Testis (tissue), 5 donors: ENCODE measurements around the gene DDX51. TPM values are rescaled to one million over a fixed set of nuclear protein-coding genes. Genes with fewer than 3 reads are reported as not detected.

Experiments used
- DNase-seq: peaks from one replicate; pipeline ENCODE4 v3.0.0-alpha.2; 2019
- H3K27ac ChIP-seq, 2 donors: fragments of 200-600 bp; sonication (generic); one replicate each; pipeline ENCODE4 v1.5.1; 2019
- H3K27me3 ChIP-seq: fragments of 200-600 bp; sonication (generic); one replicate; pipeline ENCODE4 v1.5.1; 2019
- H3K36me3 ChIP-seq: fragments of 200-600 bp; sonication (generic); one replicate; pipeline ENCODE4 v1.5.1; 2017; ENCODE audit warnings: low read depth; ENCODE audit errors: missing control alignments
- H3K4me1 ChIP-seq: fragments of 200-600 bp; sonication (generic); one replicate; pipeline ENCODE4 v1.5.1; 2019
- H3K4me3 ChIP-seq, 2 donors: fragments of 200-600 bp; sonication (generic); one replicate each; pipeline ENCODE4 v1.5.1; 2017 to 2019
- H3K9me3 ChIP-seq: fragments of 200-600 bp; sonication (generic); one replicate; pipeline ENCODE4 v1.5.1; 2017
- POLR2A ChIP-seq: fragments of 450-650 bp; IDR thresholded peaks from one replicate; pipeline ENCODE4 v1.6.1; 2017; ENCODE audit warnings: antibody characterized with exemption, mild to moderate bottlenecking, moderate library complexity
- WGBS, 2 donors: methylation state at CpG; one replicate each; pipeline ENCODE4 v1.1.5; 2018; 5-methylcytosine and 5-hydroxymethylcytosine counted together
- intact Hi-C: fragments of 100-400 bp; cut with DNase I; formaldehyde crosslinking; loops from one replicate; pipeline ENCODE4 v1.15.1; 2023; ENCODE audit warnings: low total_unique reads
- long read RNA-seq, 2 donors: transcript quantifications; one replicate each; lab custom pipeline, GENCODE V29; 2026
- polyA plus RNA-seq: library from polyadenylated mRNA; stranded (reverse); fragments of 350-450 nt; fragmentation: Illumina TruSeq; extraction: RNeasy Lipid Tissue Mini Kit (QIAGEN cat#74804); gene quantifications from one replicate; pipeline ENCODE4 v1.2.3, GENCODE V29; 2014; ENCODE audit warnings: low read depth, low replicate concordance; ENCODE audit not compliant: insufficient read depth
- total RNA-seq, 2 donors: library from RNA; depleted of rRNA; stranded (reverse); fragments of >200 nt; gene quantifications; one replicate each; pipeline ENCODE4 v1.2.3, GENCODE V29; 2016
- TF ChIP-seq, protein P1 (sequence below), 3 experiments: fragments of 450-650 bp in 2 of 3; fragments of 200-600 bp in 1 of 3; sonication (generic) in 1 of 3; IDR thresholded peaks; one replicate each; pipeline ENCODE4 v1.5.1; 2016 to 2019; ENCODE audit warnings: antibody characterized with exemption in 3 of 3, mild to moderate bottlenecking in 2 of 3, moderate library complexity in 1 of 3

The DDX51 gene, protein sequence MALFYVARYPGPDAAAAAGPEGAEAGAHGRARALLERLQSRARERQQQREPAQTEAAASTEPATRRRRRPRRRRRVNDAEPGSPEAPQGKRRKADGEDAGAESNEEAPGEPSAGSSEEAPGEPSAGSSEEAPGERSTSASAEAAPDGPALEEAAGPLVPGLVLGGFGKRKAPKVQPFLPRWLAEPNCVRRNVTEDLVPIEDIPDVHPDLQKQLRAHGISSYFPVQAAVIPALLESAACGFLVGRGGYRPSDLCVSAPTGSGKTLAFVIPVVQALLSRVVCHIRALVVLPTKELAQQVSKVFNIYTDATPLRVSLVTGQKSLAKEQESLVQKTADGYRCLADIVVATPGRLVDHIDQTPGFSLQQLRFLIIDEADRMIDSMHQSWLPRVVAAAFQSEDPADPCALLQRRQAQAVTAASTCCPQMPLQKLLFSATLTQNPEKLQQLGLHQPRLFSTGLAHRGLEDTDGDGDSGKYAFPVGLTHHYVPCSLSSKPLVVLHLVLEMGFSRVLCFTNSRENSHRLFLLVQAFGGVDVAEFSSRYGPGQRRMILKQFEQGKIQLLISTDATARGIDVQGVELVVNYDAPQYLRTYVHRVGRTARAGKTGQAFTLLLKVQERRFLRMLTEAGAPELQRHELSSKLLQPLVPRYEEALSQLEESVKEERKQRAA
- total RNA-seq, result 10 to 100 TPM; 29.0 to 32.8 TPM
- polyA plus RNA-seq, result 18.8 TPM
- long read RNA-seq, donor 1, full-length matches to known transcripts, result 10 of 10 reads
- long read RNA-seq, donor 1, partial matches to known transcripts, result 0 of 10 reads
- long read RNA-seq, donor 1, other reads (novel, unspliced or antisense), result 0 of 10 reads
- long read RNA-seq, donor 2, partial matches to known transcripts, result 0 of 1 reads
- long read RNA-seq, donor 2, other reads (novel, unspliced or antisense), result 0 of 1 reads

DNA sequence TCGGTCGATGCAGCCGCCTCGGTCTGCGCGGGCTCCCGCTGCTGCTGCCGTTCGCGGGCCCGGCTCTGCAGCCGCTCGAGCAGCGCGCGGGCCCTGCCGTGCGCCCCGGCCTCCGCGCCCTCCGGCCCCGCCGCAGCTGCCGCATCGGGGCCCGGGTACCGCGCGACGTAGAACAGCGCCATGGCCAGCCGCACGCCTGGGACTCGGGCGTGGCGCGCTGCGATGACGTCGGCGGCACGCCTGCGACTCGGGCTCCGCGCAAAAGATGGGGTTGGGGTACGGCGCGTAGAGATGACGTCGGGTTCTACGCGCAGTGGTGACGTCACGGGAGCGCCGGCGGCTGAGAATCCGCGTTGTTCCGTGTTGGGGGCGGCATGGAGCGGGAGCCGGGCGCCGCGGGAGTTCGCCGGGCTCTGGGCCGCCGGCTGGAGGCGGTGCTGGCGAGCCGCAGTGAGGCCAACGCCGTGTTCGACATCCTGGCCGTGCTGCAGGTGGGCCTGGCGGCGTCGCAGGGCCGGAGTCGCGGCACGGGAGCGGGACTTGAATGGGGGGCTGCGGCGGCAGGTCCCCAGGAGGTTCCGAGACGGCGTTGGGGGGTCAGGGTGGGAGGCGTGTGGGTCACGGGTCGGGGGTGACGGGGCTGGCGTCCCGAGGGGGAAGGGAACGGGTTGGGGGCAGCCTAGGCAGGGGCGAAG is at the start of gene DDX51, which contains the start of gene NOC4L:
TSS of gene DDX51 (minus strand) at position 205 of the 695 bp plus-strand sequence. CDS start at position 182, 23 bp downstream.
TSS of gene NOC4L (plus strand) at position 343 of the 695 bp plus-strand sequence. CDS start at position 375, 32 bp downstream.
- H3K27me3 ChIP-seq, result no peaks in the 10 kb centered on the region
- DNase-seq, result peak; percentile 96
- peak within 1 kb of the TSS; percentile 42 to 85 for H3K27ac ChIP-seq
- no peak for TF ChIP-seq POLR2A
- TF ChIP-seq, protein P1, sequence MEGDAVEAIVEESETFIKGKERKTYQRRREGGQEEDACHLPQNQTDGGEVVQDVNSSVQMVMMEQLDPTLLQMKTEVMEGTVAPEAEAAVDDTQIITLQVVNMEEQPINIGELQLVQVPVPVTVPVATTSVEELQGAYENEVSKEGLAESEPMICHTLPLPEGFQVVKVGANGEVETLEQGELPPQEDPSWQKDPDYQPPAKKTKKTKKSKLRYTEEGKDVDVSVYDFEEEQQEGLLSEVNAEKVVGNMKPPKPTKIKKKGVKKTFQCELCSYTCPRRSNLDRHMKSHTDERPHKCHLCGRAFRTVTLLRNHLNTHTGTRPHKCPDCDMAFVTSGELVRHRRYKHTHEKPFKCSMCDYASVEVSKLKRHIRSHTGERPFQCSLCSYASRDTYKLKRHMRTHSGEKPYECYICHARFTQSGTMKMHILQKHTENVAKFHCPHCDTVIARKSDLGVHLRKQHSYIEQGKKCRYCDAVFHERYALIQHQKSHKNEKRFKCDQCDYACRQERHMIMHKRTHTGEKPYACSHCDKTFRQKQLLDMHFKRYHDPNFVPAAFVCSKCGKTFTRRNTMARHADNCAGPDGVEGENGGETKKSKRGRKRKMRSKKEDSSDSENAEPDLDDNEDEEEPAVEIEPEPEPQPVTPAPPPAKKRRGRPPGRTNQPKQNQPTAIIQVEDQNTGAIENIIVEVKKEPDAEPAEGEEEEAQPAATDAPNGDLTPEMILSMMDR (IDR thresholded peaks at IDR 0.05), result peak in 1 of 3 experiments; percentile 32
- peaks cover 17% of the 10 kb centered on the region for H3K4me1 ChIP-seq
- peak within 1 kb of the TSS; percentile 84 to 97 for H3K4me3 ChIP-seq
- 1% methylated on average over 94 of the region's 100 CpGs; no CpG with 5 or more reads in 1 of the 2 donors for WGBS, 2 donors
- no peaks in the 10 kb centered on the region for H3K36me3 ChIP-seq
- H3K9me3 ChIP-seq, result no peaks in the 10 kb centered on the region
- intact Hi-C loops, result no loop called here

DNA sequence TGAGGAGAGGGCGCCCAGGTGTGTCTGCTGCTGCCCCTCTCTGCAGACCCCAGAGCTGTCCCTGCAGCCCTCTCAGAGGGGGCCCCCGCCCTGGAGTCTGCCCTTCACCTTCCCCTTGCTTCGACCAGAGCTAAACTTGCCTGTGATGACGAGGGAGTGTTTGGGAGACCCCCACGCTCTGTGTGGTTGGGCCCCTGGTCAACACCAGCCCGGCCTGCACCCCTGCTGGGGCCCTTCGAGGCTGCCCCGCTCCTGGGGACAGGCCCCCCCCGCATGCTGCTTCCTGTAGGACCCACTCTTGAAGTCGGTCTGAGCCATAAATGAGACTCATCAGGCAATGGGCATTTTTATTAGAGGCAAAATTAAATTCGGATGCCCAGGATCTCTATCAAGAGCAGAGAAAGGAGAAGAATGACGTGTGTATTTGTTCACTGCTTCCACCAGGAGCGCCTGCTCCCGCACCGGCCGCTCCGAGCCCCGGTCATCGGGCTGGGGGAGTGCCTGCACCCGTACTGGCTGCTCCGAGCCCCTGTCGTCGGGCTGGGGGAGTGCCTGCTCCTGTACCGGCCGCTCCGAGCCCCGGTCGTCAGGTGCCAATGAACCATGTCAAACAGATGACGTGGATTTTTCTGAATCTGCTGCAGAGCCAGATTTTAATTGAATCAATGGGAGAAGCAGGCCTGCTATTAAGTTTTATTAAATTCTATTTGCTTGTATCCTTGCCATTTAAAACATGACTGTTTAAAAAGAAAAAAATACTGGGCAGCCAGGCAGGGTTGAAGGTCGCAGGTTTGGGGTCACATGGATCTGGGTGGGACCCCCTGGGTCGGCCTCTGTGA is 47.8 kb upstream of the DDX51 start:
- Histone ChIP-seq H3K4me1 (peaks cover 11% of the 10 kb centered on the region), H3K27me3 (no peaks in the 10 kb centered on the region), H3K27ac (no peak overlapping the region), H3K4me3 (no peak overlapping the region), H3K9me3 (no peaks in the 10 kb centered on the region), H3K36me3 (no peaks in the 10 kb centered on the region)
- no peak for DNase-seq
- WGBS, 2 donors, result 77 to 80% methylated on average over 31 of the region's 31 CpGs
- no peak for TF ChIP-seq POLR2A
- TF ChIP-seq, protein P1 (IDR thresholded peaks at IDR 0.05), result no peak
- intact Hi-C loops, result no loop called here

DNA sequence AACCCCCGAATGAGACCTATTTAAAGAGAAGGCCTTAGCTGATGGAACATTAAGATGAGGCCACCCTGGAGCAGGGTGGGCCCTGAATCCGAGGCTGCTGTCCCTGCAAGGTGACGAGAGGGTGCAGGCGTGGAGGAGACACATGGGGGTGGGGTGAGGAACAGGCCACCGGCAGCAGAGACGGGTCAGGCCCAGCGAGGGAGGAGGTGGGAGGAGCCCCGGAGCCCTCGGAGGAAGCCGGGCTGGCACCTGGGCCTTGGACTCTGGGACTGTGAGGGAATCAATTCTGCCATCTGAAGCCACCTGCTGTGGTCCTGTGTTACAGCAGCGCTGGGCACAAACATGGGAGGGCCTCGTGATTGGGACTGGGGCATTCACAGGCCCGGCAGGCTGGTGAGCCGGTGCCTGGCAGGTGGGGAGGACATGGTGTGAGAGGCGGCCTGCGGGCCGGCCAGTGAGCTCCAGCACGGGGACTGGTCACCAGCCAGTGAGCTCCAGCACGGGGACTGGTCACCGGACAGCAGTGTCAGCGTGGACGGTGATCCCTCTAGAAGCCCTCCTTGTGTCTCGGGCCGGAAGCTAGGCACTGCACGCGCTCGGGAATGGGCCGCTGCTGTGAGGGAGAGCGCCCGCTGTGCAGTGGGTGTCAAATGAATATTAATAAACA is 46.8 kb upstream of the DDX51 start:
- H3K36me3 ChIP-seq, result no peaks in the 10 kb centered on the region
- no peaks in the 10 kb centered on the region for H3K27me3 ChIP-seq
- intact Hi-C loops, result no loop called here
- TF ChIP-seq, protein P1 (IDR thresholded peaks at IDR 0.05), result no peak
- TF ChIP-seq POLR2A, result no peak
- H3K4me3 ChIP-seq, result peak overlapping the region in 1 of 2 donors; percentile 65
- no peaks in the 10 kb centered on the region for H3K9me3 ChIP-seq
- 54 to 75% methylated on average over 23 to 30 of the region's 30 CpGs for WGBS, 2 donors
- H3K4me1 ChIP-seq, result peaks cover 11% of the 10 kb centered on the region
- no peak overlapping the region for H3K27ac ChIP-seq
- no peak for DNase-seq
